Measurements from ENCODE around the gene PPM1D. TPM values are rescaled to one million over a fixed set of nuclear protein-coding genes. Genes with fewer than 3 reads are reported as not detected.

PPM1D gene
- total and polyA plus RNA-seq, 2 of the 13 experiments (the other 11 are each of a cell fraction or from before 2014, with no cell fraction given): 8.0 to 26.2 TPM

DNA sequence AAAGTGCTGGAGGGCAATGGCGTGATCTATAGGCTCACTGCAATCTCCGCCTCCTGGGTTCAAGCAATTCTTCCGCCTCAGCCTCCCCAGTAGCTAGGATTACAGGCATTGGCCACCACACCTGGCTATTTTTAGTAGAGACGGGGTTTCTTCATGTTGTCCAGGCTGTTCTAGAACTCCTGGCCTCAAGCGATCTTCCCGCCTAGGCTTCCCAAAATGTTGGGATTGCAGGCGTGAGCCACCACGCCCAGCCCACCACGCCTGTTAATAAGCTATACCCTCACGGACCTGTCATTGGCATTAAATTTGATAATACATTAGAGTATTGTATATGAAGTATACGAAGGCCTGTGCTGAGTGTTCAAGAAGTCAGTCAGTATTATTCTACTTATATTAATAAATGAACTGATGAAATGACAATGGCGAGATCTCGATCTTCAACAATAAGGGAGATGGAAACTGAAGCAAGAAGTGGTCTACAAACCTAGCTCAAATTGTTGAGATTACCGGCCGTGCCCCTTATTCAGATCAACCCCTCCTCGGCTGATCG is 76.8 kb downstream of the PPM1D start (continued):
- TF ChIP-seq, protein P1, sequence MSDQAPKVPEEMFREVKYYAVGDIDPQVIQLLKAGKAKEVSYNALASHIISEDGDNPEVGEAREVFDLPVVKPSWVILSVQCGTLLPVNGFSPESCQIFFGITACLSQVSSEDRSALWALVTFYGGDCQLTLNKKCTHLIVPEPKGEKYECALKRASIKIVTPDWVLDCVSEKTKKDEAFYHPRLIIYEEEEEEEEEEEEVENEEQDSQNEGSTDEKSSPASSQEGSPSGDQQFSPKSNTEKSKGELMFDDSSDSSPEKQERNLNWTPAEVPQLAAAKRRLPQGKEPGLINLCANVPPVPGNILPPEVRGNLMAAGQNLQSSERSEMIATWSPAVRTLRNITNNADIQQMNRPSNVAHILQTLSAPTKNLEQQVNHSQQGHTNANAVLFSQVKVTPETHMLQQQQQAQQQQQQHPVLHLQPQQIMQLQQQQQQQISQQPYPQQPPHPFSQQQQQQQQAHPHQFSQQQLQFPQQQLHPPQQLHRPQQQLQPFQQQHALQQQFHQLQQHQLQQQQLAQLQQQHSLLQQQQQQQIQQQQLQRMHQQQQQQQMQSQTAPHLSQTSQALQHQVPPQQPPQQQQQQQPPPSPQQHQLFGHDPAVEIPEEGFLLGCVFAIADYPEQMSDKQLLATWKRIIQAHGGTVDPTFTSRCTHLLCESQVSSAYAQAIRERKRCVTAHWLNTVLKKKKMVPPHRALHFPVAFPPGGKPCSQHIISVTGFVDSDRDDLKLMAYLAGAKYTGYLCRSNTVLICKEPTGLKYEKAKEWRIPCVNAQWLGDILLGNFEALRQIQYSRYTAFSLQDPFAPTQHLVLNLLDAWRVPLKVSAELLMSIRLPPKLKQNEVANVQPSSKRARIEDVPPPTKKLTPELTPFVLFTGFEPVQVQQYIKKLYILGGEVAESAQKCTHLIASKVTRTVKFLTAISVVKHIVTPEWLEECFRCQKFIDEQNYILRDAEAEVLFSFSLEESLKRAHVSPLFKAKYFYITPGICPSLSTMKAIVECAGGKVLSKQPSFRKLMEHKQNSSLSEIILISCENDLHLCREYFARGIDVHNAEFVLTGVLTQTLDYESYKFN (CRISPR knock-in tag; conservative IDR thresholded peaks at IDR 0.05): no peak
- TF ChIP-seq ZNF468 (CRISPR knock-in tag; IDR thresholded peaks at IDR 0.05): 0 out of 2 replicates have a peak, but pooled peaks have one; percentile 39
- 0 out of 2 replicates have a peak, but pooled peaks have one; percentile 19 for TF ChIP-seq THYN1 (CRISPR knock-in tag; IDR thresholded peaks at IDR 0.05; ENCODE audit: borderline replicate concordance, low read depth)

DNA sequence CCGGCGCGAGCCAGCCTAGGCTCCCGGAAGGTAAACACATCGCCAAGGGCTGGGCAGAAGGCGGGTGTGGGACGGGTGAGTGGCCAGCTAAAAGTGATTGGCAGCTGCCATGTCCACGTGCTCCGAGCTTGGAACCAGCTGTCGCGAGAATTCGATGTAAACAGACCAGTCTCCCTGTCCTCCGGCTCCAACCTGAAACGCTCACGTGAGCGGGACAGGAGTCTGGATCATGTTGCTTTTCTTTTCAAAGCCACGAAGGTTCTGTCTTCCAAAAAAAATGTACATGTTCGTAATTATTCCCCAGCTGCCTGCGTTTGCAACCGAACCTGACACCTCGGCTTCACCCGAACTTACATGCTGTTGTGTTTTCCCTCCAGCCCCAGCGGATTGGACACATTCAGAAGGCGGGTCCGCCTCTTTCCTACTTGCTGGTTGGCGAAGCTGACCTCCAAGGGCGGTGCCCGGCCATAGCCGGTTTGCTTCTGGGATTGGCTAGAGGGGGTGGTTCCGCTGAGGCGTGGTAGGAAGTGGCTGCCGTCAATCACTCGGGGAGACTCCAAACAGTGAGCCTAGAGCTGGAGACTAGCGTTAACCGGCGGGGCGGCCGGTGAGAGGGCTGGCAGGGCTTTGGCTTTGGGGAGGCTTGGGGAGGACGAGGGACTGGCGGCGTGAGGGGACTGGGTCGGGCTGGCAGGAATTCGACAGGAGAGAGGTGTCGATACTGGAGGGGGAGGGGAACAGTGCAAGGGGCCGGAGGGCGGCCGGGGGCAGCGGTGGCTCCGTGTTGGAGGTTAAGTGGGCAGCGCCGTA is 77.5 kb downstream of the PPM1D start, which contains the start of gene BCAS3:
Gene BCAS3 (plus strand): TSS at position 544 of the 810 bp plus-strand sequence.
- in situ Hi-C loops (cut with HindIII; ENCODE audit: extremely low pct_ligation_motif_present, low pct_unique_long_range_greater_than_20kb) (no loop called here), intact Hi-C loops (cut with micrococcal nuclease; ENCODE audit: unreplicated experiment) (loop anchor here (2.0 kb wide), 1 partner anchor 77 kb away; the partner anchor contains the start of gene PPM1D)
- Histone ChIP-seq H3K79me2 (ENCODE audit: insufficient read depth, low read length) (no peaks in the 10 kb centered on the region), H3K9me3 (ENCODE audit: low read length) (no peaks in the 10 kb centered on the region), H3K4me2 (ENCODE audit: low read depth, low read length) (peak within 1 kb of the TSS; percentile 99), H3K27me3 (ENCODE audit: control insufficient read depth in 1 of 2, insufficient read depth in 2 of 2, low read length in 2 of 2) (no peaks in the 10 kb centered on the region; a peak in 1 of 5 replicates), H2AFZ (ENCODE audit: low read length) (peak within 1 kb of the TSS; percentile 99), H3K9ac (ENCODE audit: insufficient read depth, low read depth, low read length) (peak within 1 kb of the TSS; percentile 74), H3K27ac (ENCODE audit: extremely low read length, insufficient read depth, low read length) (peak within 1 kb of the TSS; percentile 56), H3K4me3 (replicated peaks in 1 of 3; ENCODE audit: insufficient read depth in 1 of 3, low read depth in 2 of 3, low read length in 3 of 3) (peak within 1 kb of the TSS; percentile 68 to 77 (median 75)), H3K36me3 (replicated peaks in 1 of 2; ENCODE audit: control insufficient read depth in 1 of 2, insufficient read depth in 2 of 2, low read length in 2 of 2) (no peaks in the 10 kb centered on the region), H4K20me1 (ENCODE audit: insufficient read depth, low read length) (no peaks in the 10 kb centered on the region), H3K4me1 (ENCODE audit: insufficient read depth, low read length) (peaks cover 7% of the 10 kb centered on the region)
- no TSS peak for BruUV-seq (replicated peaks)
- peak; percentile 98 for ATAC-seq
- peak; percentile 98 for FAIRE-seq
- ChIA-PET CTCF (ENCODE audit: low intra/inter-chr PET ratio, low total read pairs) (no interaction called here), POLR2A (interaction anchor here (0.5 to 2.0 kb wide), 21 partner anchors 9 to 722 kb away, joined by 3 to 21 read pairs (median 3); partner anchors contain the start of genes APPBP2, HEATR6, PPM1D and RNFT1)
- WGBS (ENCODE audit: low lambda C conversion rate): under 1% methylated on average over 42 of the region's 51 CpGs
- peak; percentile 100 for DNase-seq (ENCODE audit: low spot score)
- TF ChIP-seq PHF21A (CRISPR knock-in tag; IDR thresholded peaks at IDR 0.05) (peak; percentile 43; the same call in 1 of the 2 replicates), ZBTB7A (CRISPR knock-in tag; IDR thresholded peaks at IDR 0.05) (no peak), PITX1 (CRISPR knock-in tag; IDR thresholded peaks at IDR 0.05) (peak; percentile 53), ZNF766 (CRISPR knock-in tag; IDR thresholded peaks at IDR 0.05; ENCODE audit: borderline replicate concordance) (peak; percentile 80; the same call in 1 of the 2 replicates), ZNF619 (CRISPR knock-in tag; IDR thresholded peaks at IDR 0.05) (peak; percentile 31; the same call in 1 of the 2 replicates), IKZF1 (IDR thresholded peaks at IDR 0.05) (no peak), MXI1 (IDR thresholded peaks at IDR 0.05; ENCODE audit: borderline replicate concordance, low read depth, low read length) (peak; percentile 97), ZNF432 (CRISPR knock-in tag; IDR thresholded peaks at IDR 0.05; ENCODE audit: borderline replicate concordance) (no peak)
- TF ChIP-seq, protein P2, sequence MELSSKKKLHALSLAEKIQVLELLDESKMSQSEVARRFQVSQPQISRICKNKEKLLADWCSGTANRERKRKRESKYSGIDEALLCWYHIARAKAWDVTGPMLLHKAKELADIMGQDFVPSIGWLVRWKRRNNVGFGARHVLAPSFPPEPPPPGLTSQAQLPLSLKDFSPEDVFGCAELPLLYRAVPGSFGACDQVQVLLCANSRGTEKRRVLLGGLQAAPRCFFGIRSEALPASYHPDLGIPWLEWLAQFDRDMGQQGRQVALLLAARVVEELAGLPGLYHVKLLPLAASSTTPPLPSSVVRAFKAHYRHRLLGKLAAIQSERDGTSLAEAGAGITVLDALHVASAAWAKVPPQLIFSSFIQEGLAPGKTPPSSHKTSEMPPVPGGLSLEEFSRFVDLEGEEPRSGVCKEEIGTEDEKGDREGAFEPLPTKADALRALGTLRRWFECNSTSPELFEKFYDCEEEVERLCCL (CRISPR knock-in tag; IDR thresholded peaks at IDR 0.05; ENCODE audit: borderline replicate concordance): no peak; the same call in 1 of the 2 replicates
- TF ChIP-seq, protein P3, sequence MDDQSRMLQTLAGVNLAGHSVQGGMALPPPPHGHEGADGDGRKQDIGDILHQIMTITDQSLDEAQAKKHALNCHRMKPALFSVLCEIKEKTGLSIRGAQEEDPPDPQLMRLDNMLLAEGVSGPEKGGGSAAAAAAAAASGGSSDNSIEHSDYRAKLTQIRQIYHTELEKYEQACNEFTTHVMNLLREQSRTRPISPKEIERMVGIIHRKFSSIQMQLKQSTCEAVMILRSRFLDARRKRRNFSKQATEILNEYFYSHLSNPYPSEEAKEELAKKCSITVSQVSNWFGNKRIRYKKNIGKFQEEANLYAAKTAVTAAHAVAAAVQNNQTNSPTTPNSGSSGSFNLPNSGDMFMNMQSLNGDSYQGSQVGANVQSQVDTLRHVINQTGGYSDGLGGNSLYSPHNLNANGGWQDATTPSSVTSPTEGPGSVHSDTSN (CRISPR knock-in tag; IDR thresholded peaks at IDR 0.05; ENCODE audit: borderline replicate concordance): peak; percentile 92

Data from HepG2 (cell line).